HG02678 (cell line): ENCODE data around the gene NUDT13.
A peak's percentile ranks its signal among the peaks of the same experiment; 100 is the strongest.
"Not testable (repeated sequence)": the region's sequence is repeated elsewhere in the genome, so short reads cannot be mapped to it uniquely, and the experiment has no call there.

Experiments
- ATAC-seq: cut with Tn5 transposase; IDR thresholded peaks from one replicate; pipeline ENCODE4 v1.9.1; 2021; ENCODE audit warnings: mild to moderate bottlenecking, moderate library complexity; ENCODE audit not compliant: unreplicated experiment

NUDT13 gene

GRCh38 chr10:73097305-73097670 lies 13.0 kb upstream of the NUDT13 start:
- no peak for ATAC-seq

- no peak for ATAC-seq
Measured at GRCh38 chr10:73099141-73099540, 11.1 kb upstream of the NUDT13 start.

- no peak for ATAC-seq
Measured at GRCh38 chr10:73106301-73106700, 4.0 kb upstream of the NUDT13 start.

GRCh38 chr10:73109248-73109652 lies 1.0 kb upstream of the NUDT13 start:
- ATAC-seq, result not testable (repeated sequence)

- ATAC-seq, result not testable (repeated sequence)
Measured at GRCh38 chr10:73112032-73112431, 1.8 kb downstream of the NUDT13 start.

- no peak for ATAC-seq
Measured at GRCh38 chr10:73113551-73113950, 3.3 kb downstream of the NUDT13 start.

GRCh38 chr10:73116017-73116416 lies 5.8 kb downstream of the NUDT13 start:
- ATAC-seq, result no peak

GRCh38 chr10:73117976-73118743 lies 7.9 kb downstream of the NUDT13 start:
- ATAC-seq, result peak; percentile 80

- ATAC-seq, result no peak
Measured at GRCh38 chr10:73119457-73119856, 9.2 kb downstream of the NUDT13 start.

GRCh38 chr10:73119952-73120351 lies 9.7 kb downstream of the NUDT13 start:
- no peak for ATAC-seq

- ATAC-seq, result no peak
Measured at GRCh38 chr10:73126343-73126742, 16.1 kb downstream of the NUDT13 start.

- ATAC-seq, result no peak
Measured at GRCh38 chr10:73131301-73131700, 21.0 kb downstream of the NUDT13 start.

GRCh38 chr10:73131913-73132686 lies 21.8 kb downstream of the NUDT13 start:
- no peak for ATAC-seq

- no peak for ATAC-seq
Measured at GRCh38 chr10:73134727-73135126, 24.5 kb downstream of the NUDT13 start.

- ATAC-seq, result no peak
Measured at GRCh38 chr10:73136627-73137026, 26.4 kb downstream of the NUDT13 start.

GRCh38 chr10:73139251-73139650 lies 29.0 kb downstream of the NUDT13 start:
- no peak for ATAC-seq

GRCh38 chr10:73141603-73142002 lies 31.3 kb downstream of the NUDT13 start:
- no peak for ATAC-seq

- ATAC-seq, result not testable (repeated sequence)
Measured at GRCh38 chr10:73150633-73151413, 40.6 kb downstream of the NUDT13 start.

GRCh38 chr10:73152009-73152408 lies 41.8 kb downstream of the NUDT13 start:
- ATAC-seq, result no peak

- ATAC-seq, result no peak
Measured at GRCh38 chr10:73156054-73156453, 45.8 kb downstream of the NUDT13 start.

GRCh38 chr10:73159038-73159648 lies 48.9 kb downstream of the NUDT13 start:
- no peak for ATAC-seq
